C4-2B (cell line): ENCODE measurements around the gene BBX.

Experiments used
- CTCF ChIP-seq: fragments of 450-650 bp; conservative IDR thresholded peaks from 2 replicates; pipeline ENCODE4 v1.5.1; 2017; ENCODE audit warnings: mild to moderate bottlenecking
- ZFX ChIP-seq: fragments of 450-650 bp; IDR thresholded peaks from 2 replicates; pipeline ENCODE4 v1.6.1; 2017

GRCh38 chr3:107630779-107631178 is 108.0 kb downstream of the BBX start:
- TF ChIP-seq CTCF, result no peak
- no peak for TF ChIP-seq ZFX
